Measurements from ENCODE around the gene C10orf105.

C10orf105 gene

GRCh38 chr10:71675295-71675970 lies 44.1 kb downstream of the C10orf105 start:
- DNase-seq (ENCODE audit: low read depth) = no peak

GRCh38 chr10:71671994-71672946 lies 47.3 kb downstream of the C10orf105 start:
- no peak for DNase-seq (ENCODE audit: low read depth)

- no peak for DNase-seq (ENCODE audit: low read depth)
Measured at GRCh38 chr10:71667387-71667752, 52.2 kb downstream of the C10orf105 start.

- no peak for DNase-seq (ENCODE audit: low read depth)
Measured at GRCh38 chr10:71666639-71667386, 52.8 kb downstream of the C10orf105 start.

- DNase-seq (ENCODE audit: low read depth) = no peak
Measured at GRCh38 chr10:71665456-71665855, 54.1 kb downstream of the C10orf105 start.

GRCh38 chr10:71664585-71664984 lies 55.0 kb downstream of the C10orf105 start:
- DNase-seq (ENCODE audit: low read depth) = no peak

- no peak for DNase-seq (ENCODE audit: low read depth)
Measured at GRCh38 chr10:71663311-71663710, 56.3 kb downstream of the C10orf105 start.

GRCh38 chr10:71661779-71662336 lies 57.7 kb downstream of the C10orf105 start:
- DNase-seq (ENCODE audit: low read depth) = no peak
